AG10803 (cell line): ENCODE measurements around the gene DPPA5.

Experiments used
- DNase-seq: peaks from one replicate; pipeline ENCODE4 v3.0.0; 2010; ENCODE audit warnings: low read depth
- H3K4me3 ChIP-seq: 2 replicates; pipeline ENCODE4 v1.5.1; 2011; ENCODE audit warnings: mild to moderate bottlenecking, low read length, control low read depth
- TF ChIP-seq, protein P1 (sequence below): conservative IDR thresholded peaks from 2 replicates; pipeline ENCODE4 v1.5.1; 2011; ENCODE audit warnings: mild to moderate bottlenecking, low read length, control low read depth, inconsistent platforms

The DPPA5 gene

DNA sequence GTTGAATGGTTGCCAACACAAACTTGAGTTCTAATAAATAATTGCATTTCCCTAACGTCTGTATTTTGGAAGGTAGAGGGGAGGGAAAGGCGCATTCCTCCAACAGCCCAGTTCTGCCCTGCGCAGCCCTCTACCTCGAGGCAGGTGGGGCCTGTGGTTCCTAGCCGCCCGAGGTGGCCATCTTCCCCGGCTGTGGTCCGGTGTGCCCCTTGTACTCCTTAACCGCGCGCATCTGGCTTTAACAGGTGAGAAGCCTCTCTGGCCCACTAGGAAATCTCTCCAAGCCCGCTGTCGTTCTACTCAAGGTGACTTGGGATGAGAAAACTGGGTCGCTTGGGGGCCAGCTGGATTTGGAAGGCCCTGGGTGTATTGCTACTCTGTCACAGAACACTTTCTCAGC, 10.0 kb upstream of the DPPA5 start:
- DNase-seq: no peak
- no peak overlapping the region for H3K4me3 ChIP-seq
- TF ChIP-seq, protein P1, sequence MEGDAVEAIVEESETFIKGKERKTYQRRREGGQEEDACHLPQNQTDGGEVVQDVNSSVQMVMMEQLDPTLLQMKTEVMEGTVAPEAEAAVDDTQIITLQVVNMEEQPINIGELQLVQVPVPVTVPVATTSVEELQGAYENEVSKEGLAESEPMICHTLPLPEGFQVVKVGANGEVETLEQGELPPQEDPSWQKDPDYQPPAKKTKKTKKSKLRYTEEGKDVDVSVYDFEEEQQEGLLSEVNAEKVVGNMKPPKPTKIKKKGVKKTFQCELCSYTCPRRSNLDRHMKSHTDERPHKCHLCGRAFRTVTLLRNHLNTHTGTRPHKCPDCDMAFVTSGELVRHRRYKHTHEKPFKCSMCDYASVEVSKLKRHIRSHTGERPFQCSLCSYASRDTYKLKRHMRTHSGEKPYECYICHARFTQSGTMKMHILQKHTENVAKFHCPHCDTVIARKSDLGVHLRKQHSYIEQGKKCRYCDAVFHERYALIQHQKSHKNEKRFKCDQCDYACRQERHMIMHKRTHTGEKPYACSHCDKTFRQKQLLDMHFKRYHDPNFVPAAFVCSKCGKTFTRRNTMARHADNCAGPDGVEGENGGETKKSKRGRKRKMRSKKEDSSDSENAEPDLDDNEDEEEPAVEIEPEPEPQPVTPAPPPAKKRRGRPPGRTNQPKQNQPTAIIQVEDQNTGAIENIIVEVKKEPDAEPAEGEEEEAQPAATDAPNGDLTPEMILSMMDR: no peak

DNA sequence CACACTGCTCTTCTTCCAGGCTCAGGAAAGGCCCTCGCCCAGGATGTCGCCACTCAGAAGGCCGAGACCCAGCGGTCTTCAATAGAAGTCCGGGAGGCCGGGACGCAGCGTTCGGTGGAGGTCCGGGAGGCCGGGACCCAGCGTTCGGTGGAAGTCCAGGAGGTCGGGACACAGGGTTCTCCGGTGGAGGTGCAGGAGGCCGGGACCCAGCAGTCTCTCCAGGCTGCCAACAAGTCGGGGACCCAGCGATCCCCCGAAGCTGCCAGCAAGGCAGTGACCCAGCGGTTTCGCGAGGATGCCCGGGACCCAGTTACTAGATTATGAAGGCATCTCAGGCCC, 9.4 kb upstream of the DPPA5 start:
- DNase-seq: no peak
- TF ChIP-seq, protein P1: no peak
- H3K4me3 ChIP-seq: no peak overlapping the region

DNA sequence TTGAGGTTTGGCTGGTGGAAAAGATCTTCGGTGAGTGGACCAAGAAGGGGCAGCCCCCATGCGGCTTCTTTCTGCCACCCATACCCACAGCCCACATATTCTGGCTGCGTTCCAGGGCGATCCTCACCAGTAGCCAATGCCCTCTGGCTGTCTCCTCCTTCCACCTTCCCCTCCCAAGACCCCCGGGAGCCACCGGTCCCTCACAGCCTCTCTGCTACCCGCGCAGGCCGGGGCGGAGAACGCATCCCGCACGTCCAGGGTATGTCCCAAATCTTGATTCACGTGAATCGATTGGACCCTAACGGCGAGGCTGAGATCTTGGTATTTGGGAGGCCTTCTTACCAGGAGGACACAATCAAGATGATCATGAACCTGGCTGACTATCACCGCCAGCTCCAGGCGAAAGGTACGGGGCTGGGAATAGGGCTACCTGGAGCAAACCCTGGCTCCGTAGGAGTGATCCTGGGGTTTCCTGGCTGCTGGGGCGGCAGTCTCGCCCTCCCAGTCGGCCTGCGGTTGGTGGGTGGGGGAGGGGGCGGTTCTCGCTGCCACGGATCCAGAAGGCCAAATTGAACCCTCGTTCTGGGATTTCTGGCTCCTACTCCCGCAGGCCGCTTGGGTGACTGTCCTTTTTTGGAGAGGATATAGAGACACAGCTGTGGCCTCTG, 8.9 kb upstream of the DPPA5 start:
- DNase-seq: no peak
- H3K4me3 ChIP-seq: no peak overlapping the region
- TF ChIP-seq, protein P1: no peak

DNA sequence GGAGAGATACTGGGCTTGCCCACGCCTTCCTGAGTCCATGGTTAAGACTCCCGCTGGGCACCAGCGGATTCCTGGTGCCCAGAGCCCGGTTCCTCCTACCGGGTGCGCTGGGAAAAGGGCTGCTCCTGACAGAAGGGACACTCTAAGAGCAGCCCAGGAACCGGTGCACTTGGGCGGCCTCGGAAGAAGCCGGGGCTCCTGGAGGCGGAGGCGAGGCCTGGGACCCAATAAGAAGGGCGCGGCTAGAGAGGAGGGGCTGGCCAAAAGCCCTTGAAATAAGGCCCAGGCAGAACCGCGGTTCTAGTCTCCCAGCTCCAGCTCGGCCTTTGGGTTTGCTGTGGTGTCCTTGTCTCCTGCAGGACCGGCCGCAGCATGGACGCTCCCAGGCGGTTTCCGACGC, 8.3 kb upstream of the DPPA5 start, which contains the start of gene KHDC3L:
Gene KHDC3L (plus strand): TSS at position 301 of the 400 bp plus-strand sequence. CDS start 72 bp downstream, at position 373.
- no peak for DNase-seq
- TF ChIP-seq, protein P1: no peak

DNA sequence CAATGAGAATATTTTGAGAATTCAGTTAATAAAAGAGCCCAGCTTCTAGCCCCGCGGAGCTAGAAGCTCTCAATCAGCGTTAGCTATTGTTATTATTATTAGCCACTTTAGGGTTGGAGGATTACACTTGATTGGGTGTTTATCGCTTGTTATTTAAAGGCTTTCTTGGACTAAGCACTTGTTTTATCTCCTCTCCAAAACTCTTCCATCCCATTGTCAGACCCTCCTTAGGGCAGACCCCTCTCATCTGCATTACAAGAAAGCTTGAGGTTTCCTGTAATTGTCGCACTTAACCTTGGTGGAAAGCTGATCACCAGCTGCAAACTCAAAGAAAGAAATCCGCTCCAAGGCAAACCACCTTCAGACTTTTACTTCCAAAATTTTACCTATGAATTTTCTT, 4.8 kb downstream of the DPPA5 start:
- DNase-seq: no peak
- H3K4me3 ChIP-seq: no peak overlapping the region
- TF ChIP-seq, protein P1: no peak

More for the DNA sequence above, 8.3 kb upstream of the DPPA5 start, which contains the start of gene KHDC3L:
- no peak within 1 kb of the TSS for H3K4me3 ChIP-seq

DNA sequence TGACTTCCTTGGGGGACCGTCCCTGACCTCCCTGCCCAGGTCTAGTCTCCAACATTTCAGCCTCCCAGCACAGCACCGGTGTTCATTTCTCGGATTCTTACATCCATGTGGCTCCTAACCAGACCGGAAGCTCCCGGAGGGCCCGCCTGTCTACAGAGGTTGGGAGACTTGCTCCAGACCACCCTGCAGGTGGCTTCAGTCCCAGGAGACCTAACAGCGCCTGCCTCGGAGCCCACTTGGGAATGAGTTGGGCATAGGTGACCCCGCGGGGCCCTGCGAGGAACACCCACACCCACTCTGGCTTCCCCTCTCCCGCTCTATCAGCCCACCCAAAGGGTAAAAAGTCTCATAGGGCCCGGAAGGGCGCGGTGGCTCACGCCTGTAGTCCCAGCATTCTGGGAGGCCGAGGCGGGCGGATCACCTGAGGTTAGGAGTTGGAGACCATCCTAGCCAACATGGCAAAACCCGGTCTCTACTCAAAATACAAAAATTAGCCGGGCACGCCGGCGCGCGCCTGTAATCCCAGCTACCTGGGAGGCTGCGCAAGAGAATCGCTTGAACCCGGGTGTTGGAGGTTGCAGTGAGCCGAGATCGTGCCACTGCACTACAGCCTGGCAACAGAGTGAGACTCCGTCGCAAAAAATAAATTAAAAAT, 5.4 kb downstream of the DPPA5 start:
- DNase-seq: no peak
- TF ChIP-seq, protein P1: no peak

DNA sequence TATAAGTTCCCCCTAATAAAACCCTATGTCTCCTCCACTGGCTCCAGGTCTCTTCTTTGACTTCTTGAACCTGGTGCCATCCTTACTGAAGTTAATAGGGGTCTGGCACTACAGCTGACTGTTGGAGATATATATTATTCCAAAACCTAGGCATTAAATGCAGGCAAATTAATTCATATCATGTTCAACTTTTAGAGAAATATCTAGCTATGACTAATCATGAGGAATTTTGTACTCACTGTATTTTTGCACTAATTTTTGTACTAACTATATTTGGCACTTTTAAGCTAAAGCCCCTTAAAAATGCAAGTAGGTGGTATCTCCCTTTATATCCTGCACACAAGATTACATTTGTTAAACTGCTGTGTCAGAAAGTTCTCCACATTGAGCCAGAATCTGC, 10.9 kb downstream of the DPPA5 start:
- no peak overlapping the region for H3K4me3 ChIP-seq
- TF ChIP-seq, protein P1: no peak
- no peak for DNase-seq

More for the DNA sequence above, 5.4 kb downstream of the DPPA5 start:
- H3K4me3 ChIP-seq: no peak overlapping the region
